MCF 10A (cell line): ENCODE data around the gene EXOG. TPM values are rescaled to one million over a fixed set of nuclear protein-coding genes. Genes with fewer than 3 reads are reported as not detected.

Source experiments
- Bru-seq: library from RNA; stranded (reverse); fragments of 400-500 nt; gene quantifications from one replicate; lab custom pipeline; 2021; lab: Mats Ljungman, UMichigan
- BruChase-seq, 2 experiments: library from RNA; stranded (reverse); fragments of 400-500 nt; gene quantifications; one replicate each; lab custom pipeline; 2021; lab: Mats Ljungman, UMichigan
- BruUV-seq: library from RNA; stranded (reverse); fragments of 400-500 nt; replicated peaks from 2 replicates; lab custom pipeline; 2021; lab: Mats Ljungman, UMichigan
- CTCF ChIA-PET: fragments of 300-600 bp; sonication (Branson Sonifier 250); formaldehyde crosslinking; extraction: SDS; loops from one replicate; lab custom pipeline; 2021; ENCODE audit warnings: antibody characterized with exemption, inconsistent platforms; lab: Yijun Ruan, JAX
- POLR2A ChIA-PET: fragments of 300-600, 350-650 bp; sonication (Branson Sonifier 250); formaldehyde crosslinking; extraction: SDS; loops from one replicate; lab custom pipeline; 2020; ENCODE audit warnings: antibody characterized with exemption, inconsistent platforms; lab: Yijun Ruan, JAX
- DNase-seq: peaks from one replicate; pipeline ENCODE4 v3.0.0-alpha.2; 2018; ENCODE audit not compliant: unreplicated experiment
- H3K27ac Mint-ChIP-seq: one replicate; pipeline ENCODE4 v1.8.0; 2022; ENCODE audit warnings: mild to moderate bottlenecking, low read depth, mixed read lengths; ENCODE audit not compliant: unreplicated experiment
- H3K27me3 Mint-ChIP-seq: one replicate; pipeline ENCODE4 v1.8.0; 2022; ENCODE audit warnings: mixed read lengths; ENCODE audit not compliant: insufficient read depth, unreplicated experiment
- H3K36me3 Mint-ChIP-seq: one replicate; pipeline ENCODE4 v1.8.0; 2022; ENCODE audit warnings: mild to moderate bottlenecking, moderate library complexity, mixed read lengths; ENCODE audit not compliant: insufficient read depth, unreplicated experiment
- H3K4me1 Mint-ChIP-seq: one replicate; pipeline ENCODE4 v1.8.0; 2022; ENCODE audit warnings: mixed read lengths; ENCODE audit not compliant: insufficient read depth, unreplicated experiment
- H3K4me3 Mint-ChIP-seq: one replicate; pipeline ENCODE4 v1.8.0; 2022; ENCODE audit warnings: mild to moderate bottlenecking, moderate library complexity, mixed read lengths; ENCODE audit not compliant: unreplicated experiment
- H3K9me3 Mint-ChIP-seq: one replicate; pipeline ENCODE4 v1.8.0; 2022; ENCODE audit warnings: mixed read lengths; ENCODE audit not compliant: unreplicated experiment
- intact Hi-C: fragments of 100-400 bp; cut with micrococcal nuclease; formaldehyde crosslinking; loops from 2 replicates; pipeline ENCODE4 v1.14.1; 2022
- long read RNA-seq: library from polyadenylated mRNA; stranded (forward); transcript quantifications from one replicate; pipeline ENCODE4 v2.0.0, GENCODE V29; 2022
- total RNA-seq: library from RNA; stranded (reverse); gene quantifications from 2 replicates; pipeline ENCODE4 v1.2.3, GENCODE V29; 2022
- TF ChIP-seq, protein P1 (sequence below): fragments of 200-600 bp; IDR thresholded peaks from one replicate; pipeline ENCODE4 v1.8.0; 2022; ENCODE audit warnings: antibody characterized with exemption, mild to moderate bottlenecking; ENCODE audit not compliant: unreplicated experiment

The EXOG gene, protein sequence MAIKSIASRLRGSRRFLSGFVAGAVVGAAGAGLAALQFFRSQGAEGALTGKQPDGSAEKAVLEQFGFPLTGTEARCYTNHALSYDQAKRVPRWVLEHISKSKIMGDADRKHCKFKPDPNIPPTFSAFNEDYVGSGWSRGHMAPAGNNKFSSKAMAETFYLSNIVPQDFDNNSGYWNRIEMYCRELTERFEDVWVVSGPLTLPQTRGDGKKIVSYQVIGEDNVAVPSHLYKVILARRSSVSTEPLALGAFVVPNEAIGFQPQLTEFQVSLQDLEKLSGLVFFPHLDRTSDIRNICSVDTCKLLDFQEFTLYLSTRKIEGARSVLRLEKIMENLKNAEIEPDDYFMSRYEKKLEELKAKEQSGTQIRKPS
- total RNA-seq: 17.5 and 21.9 TPM in 2 replicates
- percentile 79 among the genes with signal in this experiment for Bru-seq, nascent RNA
- BruChase-seq, experiment 1, labeled RNA remaining after a 6-hour chase: percentile 76 among the genes with signal in this experiment
- percentile 84 among the genes with signal in this experiment for BruChase-seq, experiment 2, labeled RNA remaining after a 2-hour chase
- long read RNA-seq, transcript EXOG-201 (6 exons, 2,792 nt): major isoform, 6 of 31 reads
- long read RNA-seq, partial matches to known transcripts: 1 of 31 reads
- long read RNA-seq, other reads (novel, unspliced or antisense): 17 of 31 reads

DNA sequence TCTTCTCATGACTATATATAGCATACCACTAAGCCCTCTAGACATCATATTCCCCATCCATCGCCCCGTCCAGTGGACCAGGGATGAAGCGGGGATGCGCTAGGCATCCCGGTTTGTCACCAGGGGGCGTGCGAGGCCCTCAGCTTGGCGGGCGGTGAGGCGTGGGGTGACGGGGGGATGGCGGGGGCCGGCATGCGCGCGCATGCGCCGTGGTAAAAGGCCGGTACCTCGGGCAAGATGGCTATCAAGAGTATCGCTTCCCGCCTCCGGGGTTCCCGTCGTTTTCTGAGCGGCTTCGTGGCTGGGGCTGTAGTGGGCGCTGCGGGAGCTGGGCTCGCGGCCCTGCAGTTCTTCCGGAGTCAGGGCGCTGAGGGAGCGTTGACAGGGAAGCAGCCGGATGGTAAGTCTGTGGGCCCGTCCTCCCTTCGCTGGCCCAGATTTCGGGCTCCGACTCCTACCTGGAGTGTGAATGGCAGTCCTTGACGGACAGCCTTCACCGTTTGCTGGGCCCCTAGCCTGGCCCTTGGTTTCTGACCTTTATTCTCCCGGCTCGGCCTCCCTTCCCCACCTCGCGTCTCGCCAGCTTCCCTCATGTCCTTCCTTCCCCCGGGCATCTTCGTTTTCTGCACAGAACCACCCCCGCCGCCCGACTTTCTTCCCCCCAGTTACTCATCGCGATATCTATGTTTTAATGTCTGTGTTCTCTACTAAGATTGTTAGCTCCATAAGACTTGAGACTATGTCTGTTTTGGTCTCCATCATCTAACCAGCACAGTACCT, at the start of gene EXOG:
Gene EXOG (plus strand): TSS at position 210 of the 780 bp plus-strand sequence. CDS start 28 bp downstream, at position 238.
- TSS peak; percentile 80 for BruUV-seq
- intact Hi-C loops: loop anchor here (1.0 kb wide), 2 partner anchors 159 to 166 kb away; no protein-coding TSS in a partner anchor
- peaks cover 9% of the 10 kb centered on the region for H3K4me1 Mint-ChIP-seq
- H3K4me3 Mint-ChIP-seq: peak within 1 kb of the TSS; percentile 78
- DNase-seq: peak; percentile 91
- peaks cover 6% of the 10 kb centered on the region for H3K36me3 Mint-ChIP-seq
- no peaks in the 10 kb centered on the region for H3K27me3 Mint-ChIP-seq
- no peaks in the 10 kb centered on the region for H3K9me3 Mint-ChIP-seq
- TF ChIP-seq, protein P1, sequence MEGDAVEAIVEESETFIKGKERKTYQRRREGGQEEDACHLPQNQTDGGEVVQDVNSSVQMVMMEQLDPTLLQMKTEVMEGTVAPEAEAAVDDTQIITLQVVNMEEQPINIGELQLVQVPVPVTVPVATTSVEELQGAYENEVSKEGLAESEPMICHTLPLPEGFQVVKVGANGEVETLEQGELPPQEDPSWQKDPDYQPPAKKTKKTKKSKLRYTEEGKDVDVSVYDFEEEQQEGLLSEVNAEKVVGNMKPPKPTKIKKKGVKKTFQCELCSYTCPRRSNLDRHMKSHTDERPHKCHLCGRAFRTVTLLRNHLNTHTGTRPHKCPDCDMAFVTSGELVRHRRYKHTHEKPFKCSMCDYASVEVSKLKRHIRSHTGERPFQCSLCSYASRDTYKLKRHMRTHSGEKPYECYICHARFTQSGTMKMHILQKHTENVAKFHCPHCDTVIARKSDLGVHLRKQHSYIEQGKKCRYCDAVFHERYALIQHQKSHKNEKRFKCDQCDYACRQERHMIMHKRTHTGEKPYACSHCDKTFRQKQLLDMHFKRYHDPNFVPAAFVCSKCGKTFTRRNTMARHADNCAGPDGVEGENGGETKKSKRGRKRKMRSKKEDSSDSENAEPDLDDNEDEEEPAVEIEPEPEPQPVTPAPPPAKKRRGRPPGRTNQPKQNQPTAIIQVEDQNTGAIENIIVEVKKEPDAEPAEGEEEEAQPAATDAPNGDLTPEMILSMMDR: peak; percentile 82
- ChIA-PET CTCF (interaction anchor here (0.6 to 3.1 kb wide), 52 partner anchors 9 to 792 kb away, joined by 3 to 25 read pairs (median 4); partner anchors contain the start of gene XYLB), POLR2A (interaction anchor here (0.6 to 0.9 kb wide), 6 partner anchors 12 to 1245 kb away, joined by 3 to 4 read pairs (median 4); partner anchors contain the start of gene XYLB)
- H3K27ac Mint-ChIP-seq: peak within 1 kb of the TSS; percentile 33

DNA sequence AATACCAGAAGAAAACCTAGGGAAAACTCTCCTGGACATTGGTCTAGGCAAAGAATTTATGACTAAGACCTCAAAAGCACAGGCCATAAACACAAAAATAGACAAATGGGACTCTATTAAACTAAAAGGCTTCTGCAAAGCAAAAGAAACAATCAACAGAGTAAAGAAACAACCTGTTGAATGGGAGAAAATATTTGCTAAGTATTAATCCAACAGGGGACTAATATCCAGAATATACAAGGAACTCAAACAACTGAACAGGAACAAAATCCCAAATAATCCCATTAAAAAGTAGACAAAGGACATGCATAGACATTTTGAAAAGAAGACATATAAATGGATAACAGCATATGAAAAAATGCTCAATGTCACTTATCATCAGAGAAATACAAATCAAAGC, 49.3 kb upstream of the EXOG start:
- no peak overlapping the region for H3K4me3 Mint-ChIP-seq
- H3K27me3 Mint-ChIP-seq: no peaks in the 10 kb centered on the region
- ChIA-PET POLR2A (no interaction called here), CTCF (interaction anchor here (0.6 to 1.0 kb wide), 2 partner anchors 16 to 101 kb away, joined by 3 read pairs; no protein-coding TSS in a partner anchor)
- H3K36me3 Mint-ChIP-seq: no peaks in the 10 kb centered on the region
- H3K9me3 Mint-ChIP-seq: peaks cover 6% of the 10 kb centered on the region
- no peaks in the 10 kb centered on the region for H3K4me1 Mint-ChIP-seq
- intact Hi-C loops: no loop called here
- DNase-seq: no peak
- TF ChIP-seq, protein P1: no peak
- no peak overlapping the region for H3K27ac Mint-ChIP-seq
- no TSS peak for BruUV-seq

DNA sequence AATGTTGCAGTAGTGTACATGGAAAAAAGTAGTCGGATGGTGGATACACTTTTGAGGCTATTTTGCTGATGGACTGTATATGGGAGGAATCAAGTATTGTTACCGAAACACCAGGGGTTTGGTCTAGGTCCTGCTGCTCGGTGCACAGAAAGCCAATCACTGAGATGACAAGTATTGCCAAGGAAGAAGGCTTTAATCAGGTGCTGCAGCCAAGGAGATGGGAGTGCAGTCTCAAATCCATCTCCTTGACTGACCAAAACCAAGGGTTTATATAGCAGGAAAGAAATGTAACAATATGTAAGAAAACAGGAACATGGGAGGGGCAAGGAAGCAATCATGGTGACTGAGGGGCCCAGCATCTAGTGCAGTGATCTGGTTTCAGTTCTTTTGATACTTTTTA, 45.3 kb upstream of the EXOG start:
- Mint-ChIP-seq H3K36me3 (no peaks in the 10 kb centered on the region), H3K4me3 (no peak overlapping the region), H3K9me3 (peaks cover 6% of the 10 kb centered on the region), H3K27ac (no peak overlapping the region), H3K4me1 (no peaks in the 10 kb centered on the region), H3K27me3 (no peaks in the 10 kb centered on the region)
- TF ChIP-seq, protein P1: no peak
- DNase-seq: no peak
- intact Hi-C loops: no loop called here
- no TSS peak for BruUV-seq
- ChIA-PET CTCF (interaction anchor here (0.6 kb wide), 1 partner anchor 85 kb away, joined by 3 read pairs; no protein-coding TSS in a partner anchor), POLR2A (no interaction called here)
